ENCODE data around the gene ARPIN.
A peak's percentile ranks its signal among the peaks of the same experiment; 100 is the strongest.

ARPIN gene

DNA sequence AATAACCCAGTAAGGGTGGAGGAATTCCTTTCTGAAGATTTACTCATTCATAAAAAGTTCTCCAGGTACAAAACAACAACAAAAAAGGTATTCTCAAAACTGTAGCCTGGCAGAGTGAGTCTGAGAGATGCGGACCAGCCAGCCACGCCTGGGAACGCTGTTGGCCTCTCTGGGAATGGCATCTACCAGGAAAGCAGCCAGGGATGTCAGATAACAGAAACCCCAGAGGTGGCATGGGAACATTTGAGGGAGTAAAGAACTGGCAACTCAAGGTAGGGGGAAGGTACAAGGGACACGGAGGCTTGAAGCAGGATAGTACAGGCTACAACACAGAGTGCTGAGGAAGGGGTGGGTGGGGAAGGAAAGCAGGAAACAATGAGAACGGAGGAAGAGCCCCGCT lies 11.9 kb downstream of the ARPIN start:
- no peak for DNase-seq (ENCODE audit: extremely low read depth, insufficient read length)
- no peaks in the 10 kb centered on the region; the same call in 1 of the 2 replicates for H3K27me3 ChIP-seq (replicated peaks; ENCODE audit: control insufficient read depth, insufficient read depth, low read length)
- H3K36me3 ChIP-seq (ENCODE audit: control insufficient read depth, insufficient read depth, low read length), result no peaks in the 10 kb centered on the region
- no peak overlapping the region for H3K4me3 ChIP-seq (replicated peaks; ENCODE audit: low read depth, low read length)
- TF ChIP-seq, protein P1, sequence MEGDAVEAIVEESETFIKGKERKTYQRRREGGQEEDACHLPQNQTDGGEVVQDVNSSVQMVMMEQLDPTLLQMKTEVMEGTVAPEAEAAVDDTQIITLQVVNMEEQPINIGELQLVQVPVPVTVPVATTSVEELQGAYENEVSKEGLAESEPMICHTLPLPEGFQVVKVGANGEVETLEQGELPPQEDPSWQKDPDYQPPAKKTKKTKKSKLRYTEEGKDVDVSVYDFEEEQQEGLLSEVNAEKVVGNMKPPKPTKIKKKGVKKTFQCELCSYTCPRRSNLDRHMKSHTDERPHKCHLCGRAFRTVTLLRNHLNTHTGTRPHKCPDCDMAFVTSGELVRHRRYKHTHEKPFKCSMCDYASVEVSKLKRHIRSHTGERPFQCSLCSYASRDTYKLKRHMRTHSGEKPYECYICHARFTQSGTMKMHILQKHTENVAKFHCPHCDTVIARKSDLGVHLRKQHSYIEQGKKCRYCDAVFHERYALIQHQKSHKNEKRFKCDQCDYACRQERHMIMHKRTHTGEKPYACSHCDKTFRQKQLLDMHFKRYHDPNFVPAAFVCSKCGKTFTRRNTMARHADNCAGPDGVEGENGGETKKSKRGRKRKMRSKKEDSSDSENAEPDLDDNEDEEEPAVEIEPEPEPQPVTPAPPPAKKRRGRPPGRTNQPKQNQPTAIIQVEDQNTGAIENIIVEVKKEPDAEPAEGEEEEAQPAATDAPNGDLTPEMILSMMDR (IDR thresholded peaks at IDR 0.05; ENCODE audit: insufficient read depth, low read length, poor library complexity, severe bottlenecking), result no peak

DNA sequence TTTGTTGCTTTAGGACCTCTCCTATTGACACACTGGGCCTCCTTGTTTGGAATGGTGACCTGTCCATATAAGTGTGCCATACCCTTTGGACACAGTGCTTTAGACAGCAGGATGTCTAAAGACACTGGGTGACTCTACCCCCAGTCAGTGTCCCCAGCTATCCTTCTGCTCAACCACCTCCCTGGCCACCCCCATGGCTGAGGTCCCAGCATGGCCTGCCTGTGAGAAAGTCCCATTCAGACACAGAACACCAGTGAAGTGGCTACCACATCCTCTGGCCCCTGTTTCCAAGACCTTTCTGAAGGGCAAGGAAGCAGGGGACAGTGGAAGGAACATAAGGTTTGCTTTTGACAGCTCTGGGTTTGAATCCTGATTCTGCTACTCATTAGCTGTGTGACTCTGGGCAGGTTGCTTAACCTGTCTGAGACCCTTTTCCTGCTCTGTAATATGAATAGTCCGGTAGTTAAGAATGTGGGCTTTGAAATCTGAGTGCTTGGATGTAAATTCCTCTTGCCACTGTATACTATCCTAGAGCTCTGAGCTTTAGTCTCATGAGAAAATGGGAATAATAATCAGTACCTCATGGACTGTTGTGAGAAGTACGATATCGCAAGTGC lies 12.7 kb downstream of the ARPIN start:
- H3K27me3 ChIP-seq (replicated peaks; ENCODE audit: control insufficient read depth, insufficient read depth, low read length), result no peaks in the 10 kb centered on the region; the same call in 1 of the 2 replicates
- H3K36me3 ChIP-seq (ENCODE audit: control insufficient read depth, insufficient read depth, low read length), result no peaks in the 10 kb centered on the region
- TF ChIP-seq, protein P1 (IDR thresholded peaks at IDR 0.05; ENCODE audit: insufficient read depth, low read length, poor library complexity, severe bottlenecking), result no peak
- no peak overlapping the region for H3K4me3 ChIP-seq (replicated peaks; ENCODE audit: low read depth, low read length)
- no peak for DNase-seq (ENCODE audit: extremely low read depth, insufficient read length)

DNA sequence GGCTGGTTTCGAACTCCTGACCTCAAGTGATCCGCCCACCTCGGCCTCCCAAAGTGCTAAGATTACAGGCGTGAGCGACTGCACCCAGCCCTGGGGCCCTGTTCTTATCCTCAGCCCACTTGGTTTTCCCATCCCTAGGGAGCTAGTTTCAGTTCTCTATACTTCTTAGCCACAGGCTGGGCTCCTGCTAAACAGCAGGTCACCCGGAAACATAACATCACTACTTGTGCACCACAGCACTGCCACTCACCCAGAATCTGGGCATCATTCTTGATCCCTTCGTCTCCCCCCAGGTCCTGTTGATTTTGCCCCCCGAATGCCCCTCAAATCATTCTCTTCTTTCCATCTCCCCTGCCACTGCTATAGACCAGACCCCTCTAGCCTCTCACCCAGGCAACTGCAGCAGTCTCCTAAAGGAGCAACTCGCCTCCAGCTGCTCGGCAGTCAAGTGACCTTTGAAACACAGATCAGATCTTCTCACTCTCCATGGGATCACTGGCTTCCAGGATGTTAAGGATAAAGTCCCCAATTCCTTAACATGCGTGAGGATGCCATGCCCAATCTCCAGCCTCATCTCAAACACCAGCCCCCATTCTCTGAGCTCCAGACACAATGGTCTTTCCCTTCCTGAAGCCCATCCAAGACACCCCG lies 13.3 kb downstream of the ARPIN start:
- no peak for DNase-seq (ENCODE audit: extremely low read depth, insufficient read length)
- no peaks in the 10 kb centered on the region; the same call in 1 of the 2 replicates for H3K27me3 ChIP-seq (replicated peaks; ENCODE audit: control insufficient read depth, insufficient read depth, low read length)
- no peak overlapping the region for H3K4me3 ChIP-seq (replicated peaks; ENCODE audit: low read depth, low read length)
- no peaks in the 10 kb centered on the region for H3K36me3 ChIP-seq (ENCODE audit: control insufficient read depth, insufficient read depth, low read length)
- TF ChIP-seq, protein P1 (IDR thresholded peaks at IDR 0.05; ENCODE audit: insufficient read depth, low read length, poor library complexity, severe bottlenecking), result no peak

DNA sequence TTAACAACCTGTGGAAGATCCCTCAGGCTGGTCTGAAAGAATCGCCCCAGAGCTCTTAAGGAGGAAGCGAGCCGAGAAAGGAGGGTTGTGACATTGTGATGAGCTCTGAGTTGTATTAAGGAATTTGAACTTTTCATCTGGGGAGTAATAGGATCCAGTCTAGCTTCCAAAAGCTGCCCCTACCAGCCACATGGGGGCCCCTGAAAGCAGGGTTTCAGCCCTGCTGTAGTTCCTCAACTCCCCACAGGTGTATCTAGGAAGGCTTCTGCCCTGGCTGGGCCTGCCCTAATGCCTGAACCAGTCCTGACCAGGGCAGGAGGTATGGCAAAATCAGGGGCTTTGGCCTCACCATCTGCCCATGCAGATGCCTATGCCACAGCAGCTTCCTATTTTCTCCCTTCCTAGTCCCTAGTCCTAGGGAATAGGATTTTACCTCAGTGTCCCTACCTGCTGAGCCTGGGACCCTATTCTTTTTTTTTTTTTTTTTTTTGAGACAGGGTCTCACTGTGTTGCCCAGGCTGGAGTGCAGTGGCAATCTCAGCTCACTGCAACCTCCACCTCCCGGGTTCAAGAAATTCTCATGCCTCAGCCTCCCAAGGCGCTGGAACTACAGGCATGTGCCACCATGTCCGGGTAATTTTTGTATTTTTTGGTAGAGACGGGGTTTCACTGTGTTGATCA lies 14.0 kb downstream of the ARPIN start:
- no peak overlapping the region for H3K4me3 ChIP-seq (replicated peaks; ENCODE audit: low read depth, low read length)
- H3K36me3 ChIP-seq (ENCODE audit: control insufficient read depth, insufficient read depth, low read length), result no peaks in the 10 kb centered on the region
- TF ChIP-seq, protein P1 (IDR thresholded peaks at IDR 0.05; ENCODE audit: insufficient read depth, low read length, poor library complexity, severe bottlenecking), result peak; percentile 84
- no peak for DNase-seq (ENCODE audit: extremely low read depth, insufficient read length)
- no peaks in the 10 kb centered on the region; the same call in 1 of the 2 replicates for H3K27me3 ChIP-seq (replicated peaks; ENCODE audit: control insufficient read depth, insufficient read depth, low read length)

DNA sequence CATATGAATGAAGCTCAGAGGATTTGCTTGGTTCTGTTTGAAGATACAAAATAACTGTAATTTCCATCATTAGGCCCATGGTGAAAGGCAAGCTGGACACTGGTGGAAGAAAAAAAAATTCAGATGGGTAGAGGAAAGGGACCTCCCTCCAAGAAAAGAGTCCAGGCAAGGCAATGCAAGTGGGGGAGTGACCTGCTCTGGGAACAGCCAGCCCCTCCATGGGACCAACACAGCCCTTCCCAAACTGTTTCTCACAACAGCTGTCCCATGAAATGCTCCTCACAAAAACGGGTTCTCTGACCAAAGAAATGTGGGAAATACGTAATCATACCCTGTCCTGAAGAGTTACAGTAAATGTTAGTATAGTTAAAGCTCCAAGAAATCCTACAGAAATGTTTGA lies 14.6 kb downstream of the ARPIN start:
- Histone ChIP-seq H3K4me3 (replicated peaks; ENCODE audit: low read depth, low read length) (no peak overlapping the region), H3K27me3 (replicated peaks; ENCODE audit: control insufficient read depth, insufficient read depth, low read length) (no peaks in the 10 kb centered on the region), H3K36me3 (ENCODE audit: control insufficient read depth, insufficient read depth, low read length) (no peaks in the 10 kb centered on the region)
- TF ChIP-seq, protein P1 (IDR thresholded peaks at IDR 0.05; ENCODE audit: insufficient read depth, low read length, poor library complexity, severe bottlenecking), result no peak
- no peak for DNase-seq (ENCODE audit: extremely low read depth, insufficient read length)
